ENCODE measurements around the gene HS3ST2.
A peak's percentile ranks its signal among the peaks of the same experiment; 100 is the strongest.
"Not testable (repeated sequence)": the region's sequence is repeated elsewhere in the genome, so short reads cannot be mapped to it uniquely, and the experiment has no call there.

The HS3ST2 gene

DNA sequence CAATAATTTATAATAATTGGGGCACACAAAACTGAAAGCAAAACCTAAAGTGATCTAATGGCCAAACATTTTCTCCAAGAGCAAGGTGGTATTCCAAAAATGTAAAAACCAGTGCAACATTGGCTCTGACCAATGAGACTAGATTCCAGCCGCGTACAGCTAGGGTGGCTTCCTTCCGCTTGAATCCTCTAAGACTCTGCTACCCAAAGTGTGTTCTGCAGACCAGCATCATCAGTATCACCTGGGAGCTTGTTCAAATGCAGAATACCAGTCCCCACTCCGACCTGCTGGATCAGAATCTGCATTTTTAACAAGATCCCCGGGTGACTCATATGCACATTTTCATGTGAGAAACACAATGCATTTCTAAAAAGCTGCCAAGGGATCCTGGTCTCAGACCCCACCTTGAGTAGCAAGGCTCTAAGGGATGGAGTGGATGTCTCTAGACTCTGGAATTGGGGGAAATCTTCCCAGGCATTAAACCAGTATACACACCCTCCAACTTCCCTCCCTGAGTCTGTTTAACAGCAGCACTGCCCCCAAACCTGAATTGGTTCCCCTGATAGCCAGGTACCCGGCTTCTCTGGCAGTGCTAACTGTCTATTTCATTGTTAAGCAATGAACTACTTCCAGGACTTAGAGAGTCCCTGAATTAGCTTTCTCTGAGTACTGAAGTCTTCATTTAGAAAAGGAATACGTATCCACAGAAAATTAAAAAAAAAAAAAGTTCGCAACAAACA is 118.2 kb downstream of the HS3ST2 start:
- H3K36me3 ChIP-seq: no peaks in the 10 kb centered on the region
- TF ChIP-seq, protein P1, sequence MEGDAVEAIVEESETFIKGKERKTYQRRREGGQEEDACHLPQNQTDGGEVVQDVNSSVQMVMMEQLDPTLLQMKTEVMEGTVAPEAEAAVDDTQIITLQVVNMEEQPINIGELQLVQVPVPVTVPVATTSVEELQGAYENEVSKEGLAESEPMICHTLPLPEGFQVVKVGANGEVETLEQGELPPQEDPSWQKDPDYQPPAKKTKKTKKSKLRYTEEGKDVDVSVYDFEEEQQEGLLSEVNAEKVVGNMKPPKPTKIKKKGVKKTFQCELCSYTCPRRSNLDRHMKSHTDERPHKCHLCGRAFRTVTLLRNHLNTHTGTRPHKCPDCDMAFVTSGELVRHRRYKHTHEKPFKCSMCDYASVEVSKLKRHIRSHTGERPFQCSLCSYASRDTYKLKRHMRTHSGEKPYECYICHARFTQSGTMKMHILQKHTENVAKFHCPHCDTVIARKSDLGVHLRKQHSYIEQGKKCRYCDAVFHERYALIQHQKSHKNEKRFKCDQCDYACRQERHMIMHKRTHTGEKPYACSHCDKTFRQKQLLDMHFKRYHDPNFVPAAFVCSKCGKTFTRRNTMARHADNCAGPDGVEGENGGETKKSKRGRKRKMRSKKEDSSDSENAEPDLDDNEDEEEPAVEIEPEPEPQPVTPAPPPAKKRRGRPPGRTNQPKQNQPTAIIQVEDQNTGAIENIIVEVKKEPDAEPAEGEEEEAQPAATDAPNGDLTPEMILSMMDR (IDR thresholded peaks at IDR 0.05; ENCODE audit: low read depth, low read length): no peak
- no peak for DNase-seq
- no peaks in the 10 kb centered on the region for H3K9me3 ChIP-seq
- no peaks in the 10 kb centered on the region for H3K4me1 ChIP-seq
- no peak overlapping the region for H3K4me3 ChIP-seq (ENCODE audit: low read depth, low read length)
- H3K27me3 ChIP-seq: no peaks in the 10 kb centered on the region

DNA sequence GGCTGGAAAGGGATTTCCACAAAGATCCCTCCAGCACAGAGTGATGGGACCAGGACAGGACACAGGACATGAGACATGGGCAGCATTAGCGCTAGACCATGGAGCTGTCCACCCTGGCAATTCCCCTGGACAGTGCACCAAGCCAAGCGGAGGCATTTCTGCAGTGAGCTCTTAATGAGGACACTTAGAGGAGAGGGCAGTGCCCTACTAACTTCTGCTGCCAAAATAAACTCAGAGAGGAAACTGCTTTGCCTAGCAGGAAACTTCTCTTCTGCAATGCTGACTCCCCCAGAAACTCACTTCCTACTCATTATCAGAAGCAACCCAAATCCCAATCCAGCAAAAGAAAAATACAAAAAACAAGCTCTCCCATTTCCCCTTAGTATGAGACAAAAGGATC is 119.2 kb downstream of the HS3ST2 start:
- TF ChIP-seq, protein P1 (IDR thresholded peaks at IDR 0.05; ENCODE audit: low read depth, low read length): no peak
- Histone ChIP-seq H3K9me3 (no peaks in the 10 kb centered on the region), H3K4me3 (ENCODE audit: low read depth, low read length) (no peak overlapping the region), H3K4me1 (no peaks in the 10 kb centered on the region), H3K36me3 (no peaks in the 10 kb centered on the region), H3K27me3 (no peaks in the 10 kb centered on the region)
- DNase-seq: no peak

DNA sequence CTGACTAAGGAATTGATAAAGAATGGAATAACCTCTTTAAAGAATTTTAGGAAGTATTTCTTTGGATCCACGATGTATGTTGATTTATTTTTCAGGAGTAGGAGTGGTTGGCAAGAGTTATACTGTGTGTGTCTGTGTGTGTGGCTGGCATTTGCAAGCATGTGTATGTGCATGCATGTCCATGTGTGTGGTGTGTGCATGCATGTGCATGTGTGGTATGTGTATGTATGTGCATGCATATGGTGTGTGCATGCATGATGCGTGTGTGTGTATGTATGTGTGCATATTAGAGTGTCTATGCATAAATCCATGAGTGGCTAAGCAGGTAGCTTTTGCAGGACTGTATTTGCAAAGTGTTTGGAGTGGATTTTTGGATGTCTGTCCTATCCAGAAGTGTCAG is 120.8 kb downstream of the HS3ST2 start:
- H3K36me3 ChIP-seq: no peaks in the 10 kb centered on the region
- TF ChIP-seq, protein P1 (IDR thresholded peaks at IDR 0.05; ENCODE audit: low read depth, low read length): no peak

DNA sequence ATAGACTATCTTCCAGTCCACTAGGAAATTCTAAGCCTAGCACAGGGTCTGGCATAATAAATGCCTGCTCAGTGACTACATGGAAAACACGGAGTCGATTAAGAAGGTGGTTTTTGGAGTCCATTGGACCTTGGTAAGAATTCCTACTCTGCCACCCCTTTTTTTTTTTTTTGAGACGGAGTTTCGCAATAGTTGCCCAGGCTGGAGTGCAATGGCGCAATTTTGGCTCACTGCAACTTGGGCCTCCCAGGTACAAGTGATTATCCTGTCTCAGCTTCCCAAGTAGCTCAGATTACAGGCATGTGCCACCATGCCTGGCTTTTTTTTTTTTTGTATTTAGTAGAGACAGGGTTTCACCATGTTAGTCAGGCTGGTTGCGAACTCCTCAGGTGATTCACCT is 123.2 kb downstream of the HS3ST2 start:
- no peaks in the 10 kb centered on the region for H3K9me3 ChIP-seq
- TF ChIP-seq, protein P1 (IDR thresholded peaks at IDR 0.05; ENCODE audit: low read depth, low read length): no peak
- no peaks in the 10 kb centered on the region for H3K27me3 ChIP-seq
- H3K4me3 ChIP-seq (ENCODE audit: low read depth, low read length): no peak overlapping the region
- no peaks in the 10 kb centered on the region for H3K36me3 ChIP-seq
- no peaks in the 10 kb centered on the region for H3K4me1 ChIP-seq
- DNase-seq: no peak

More for the DNA sequence above, 120.8 kb downstream of the HS3ST2 start:
- Histone ChIP-seq H3K9me3 (no peaks in the 10 kb centered on the region), H3K4me1 (no peaks in the 10 kb centered on the region), H3K27me3 (no peaks in the 10 kb centered on the region), H3K4me3 (ENCODE audit: low read depth, low read length) (no peak overlapping the region)
- no peak for DNase-seq

DNA sequence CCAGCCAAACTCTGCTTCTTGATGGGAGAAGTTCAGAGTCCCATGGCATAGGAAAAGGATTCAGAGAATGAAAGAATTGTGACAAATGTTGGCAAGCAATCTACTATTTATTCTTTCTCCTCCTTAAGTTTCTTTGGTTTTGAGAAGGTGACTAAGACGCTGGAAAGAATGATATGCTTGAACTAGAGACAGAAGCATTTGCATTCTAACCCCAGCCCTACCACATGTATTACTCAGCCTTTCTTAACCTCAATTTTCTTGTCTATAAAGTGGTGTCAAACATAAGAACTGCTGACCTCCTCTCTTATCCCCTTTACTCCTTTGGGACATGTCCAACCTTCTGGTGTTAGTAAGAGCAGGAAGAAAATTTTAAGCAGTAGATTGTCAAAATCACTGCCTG is 124.7 kb downstream of the HS3ST2 start:
- TF ChIP-seq, protein P1 (IDR thresholded peaks at IDR 0.05; ENCODE audit: low read depth, low read length): no peak
- no peaks in the 10 kb centered on the region for H3K27me3 ChIP-seq

DNA sequence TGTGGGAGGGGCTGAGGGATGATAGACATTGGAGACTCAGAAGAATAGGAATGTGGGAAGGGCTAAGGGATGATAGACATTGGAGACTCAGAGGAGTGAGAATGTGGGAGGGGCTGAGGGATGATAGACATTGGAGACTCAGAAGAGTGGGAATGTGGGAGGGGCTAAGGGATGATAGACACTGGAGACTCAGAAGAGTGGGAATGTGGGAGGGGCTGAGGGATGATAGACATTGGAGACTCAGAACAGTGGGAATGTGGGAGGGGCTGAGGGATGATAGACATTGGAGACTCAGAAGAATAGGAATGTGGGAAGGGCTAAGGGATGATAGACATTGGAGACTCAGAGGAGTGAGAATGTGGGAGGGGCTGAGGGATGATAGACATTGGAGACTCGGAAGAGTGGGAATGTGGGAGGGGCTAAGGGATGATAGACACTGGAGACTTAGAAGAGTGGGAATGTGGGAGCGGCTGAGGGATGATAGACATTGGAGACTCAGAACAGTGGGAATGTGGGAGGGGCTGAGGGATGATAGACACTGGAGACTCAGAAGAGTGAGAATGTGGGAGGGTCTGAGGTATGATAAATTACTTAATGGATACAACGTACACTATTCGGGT is 125.9 kb downstream of the HS3ST2 start:
- H3K4me1 ChIP-seq; H3K4me3 ChIP-seq (ENCODE audit: low read depth, low read length); H3K9me3 ChIP-seq; H3K36me3 ChIP-seq; H3K27me3 ChIP-seq: not testable (repeated sequence)
- peak; percentile 20 for DNase-seq

More for the DNA sequence above, 124.7 kb downstream of the HS3ST2 start:
- H3K4me1 ChIP-seq: no peaks in the 10 kb centered on the region
- H3K4me3 ChIP-seq (ENCODE audit: low read depth, low read length): no peak overlapping the region
- H3K9me3 ChIP-seq: no peaks in the 10 kb centered on the region
- no peak for DNase-seq
- no peaks in the 10 kb centered on the region for H3K36me3 ChIP-seq
